Activated gamma-delta T cell (primary cell): ENCODE data around the gene SERTM1.

Experiments used
- DNase-seq: peaks from one replicate; lab custom pipeline; 2025; lab: John Stamatoyannopoulos, UW

SERTM1 gene

GRCh38 chr13:36710396-36710795 is 36.6 kb downstream of the SERTM1 start:
- DNase-seq = no peak

- DNase-seq = no peak
Measured at GRCh38 chr13:36712290-36712689, 38.5 kb downstream of the SERTM1 start.

- no peak for DNase-seq
Measured at GRCh38 chr13:36712770-36713169, 39.0 kb downstream of the SERTM1 start.

- DNase-seq = no peak
Measured at GRCh38 chr13:36713887-36714286, 40.1 kb downstream of the SERTM1 start.

- DNase-seq = no peak
Measured at GRCh38 chr13:36715841-36716240, 42.0 kb downstream of the SERTM1 start.

GRCh38 chr13:36717017-36717416 is 43.2 kb downstream of the SERTM1 start:
- no peak for DNase-seq

GRCh38 chr13:36717966-36718545 is 44.2 kb downstream of the SERTM1 start:
- no peak for DNase-seq

GRCh38 chr13:36718686-36719085 is 44.9 kb downstream of the SERTM1 start:
- DNase-seq = no peak

GRCh38 chr13:36724141-36724540 is 50.3 kb downstream of the SERTM1 start:
- DNase-seq = no peak

GRCh38 chr13:36725936-36726335 is 52.1 kb downstream of the SERTM1 start:
- no peak for DNase-seq

GRCh38 chr13:36728006-36728405 is 54.2 kb downstream of the SERTM1 start:
- DNase-seq = no peak

GRCh38 chr13:36736119-36736726 is 62.4 kb downstream of the SERTM1 start:
- no peak for DNase-seq

GRCh38 chr13:36737524-36738083 is 63.8 kb downstream of the SERTM1 start:
- DNase-seq = no peak

GRCh38 chr13:36745436-36745835 is 71.6 kb downstream of the SERTM1 start:
- DNase-seq = no peak

GRCh38 chr13:36746051-36746450 is 72.2 kb downstream of the SERTM1 start:
- no peak for DNase-seq
